ENCODE measurements around the gene TMEM182.

Gene TMEM182

DNA sequence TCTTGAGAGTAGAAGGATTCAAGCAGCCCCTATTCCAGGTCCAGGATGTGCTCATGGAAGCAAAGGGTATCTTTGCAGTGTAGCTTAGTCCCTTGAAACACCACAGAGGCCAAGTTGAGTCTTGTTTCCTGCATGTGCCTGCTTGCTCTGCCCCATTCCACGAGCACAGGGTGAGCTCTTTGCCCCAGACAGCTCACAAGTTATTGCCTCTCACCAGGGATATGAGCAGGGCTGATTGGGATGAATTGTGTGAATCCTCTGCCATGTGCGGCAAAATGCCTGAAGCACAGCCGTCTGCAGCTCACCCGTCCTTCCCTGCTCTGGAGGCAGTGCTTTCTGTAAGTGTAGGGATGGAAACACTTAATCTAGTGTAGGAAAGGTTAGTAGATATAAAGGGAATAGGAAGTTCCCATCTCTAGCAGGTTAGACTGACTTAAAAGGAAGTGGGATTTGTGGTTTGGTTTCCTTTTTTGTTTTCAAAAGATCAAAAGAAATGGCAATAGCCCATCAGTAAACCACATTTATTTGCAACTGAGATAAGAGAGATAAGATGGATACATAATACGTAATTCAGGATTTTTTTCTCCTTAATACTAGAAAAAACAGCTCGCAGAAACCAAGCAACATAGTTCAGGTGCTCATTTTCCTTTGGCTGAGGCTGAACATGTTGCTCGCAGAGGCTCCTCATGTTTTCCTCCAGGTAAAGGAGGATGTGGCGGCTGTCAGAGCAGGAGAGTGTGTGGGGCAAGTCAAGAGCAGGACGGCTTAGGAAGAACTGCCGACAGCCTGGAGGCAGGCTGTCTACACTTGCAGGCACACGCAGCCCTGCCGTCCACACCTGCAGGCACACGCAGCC, 41.4 kb downstream of the TMEM182 start:
- no peak for DNase-seq

DNA sequence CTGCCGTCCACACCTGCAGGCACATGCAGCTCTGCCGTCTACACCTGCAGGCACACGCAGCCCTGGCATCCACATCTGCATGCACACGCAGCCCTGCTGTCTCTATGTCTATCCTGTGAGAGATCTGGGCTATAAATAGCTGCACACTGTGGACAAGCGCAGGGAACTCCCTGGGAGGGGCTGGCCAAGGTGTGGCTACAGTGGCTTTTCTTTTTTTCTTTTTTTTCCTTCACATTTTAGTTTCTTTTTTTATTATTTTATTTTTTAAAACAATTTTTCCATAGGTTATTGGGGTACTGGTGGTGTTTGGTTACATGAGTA, 42.0 kb downstream of the TMEM182 start:
- DNase-seq, result no peak

- peak; percentile 79 for DNase-seq
Observed at GRCh38 chr2:102806250-102806837, 44.5 kb downstream of the TMEM182 start.

DNA sequence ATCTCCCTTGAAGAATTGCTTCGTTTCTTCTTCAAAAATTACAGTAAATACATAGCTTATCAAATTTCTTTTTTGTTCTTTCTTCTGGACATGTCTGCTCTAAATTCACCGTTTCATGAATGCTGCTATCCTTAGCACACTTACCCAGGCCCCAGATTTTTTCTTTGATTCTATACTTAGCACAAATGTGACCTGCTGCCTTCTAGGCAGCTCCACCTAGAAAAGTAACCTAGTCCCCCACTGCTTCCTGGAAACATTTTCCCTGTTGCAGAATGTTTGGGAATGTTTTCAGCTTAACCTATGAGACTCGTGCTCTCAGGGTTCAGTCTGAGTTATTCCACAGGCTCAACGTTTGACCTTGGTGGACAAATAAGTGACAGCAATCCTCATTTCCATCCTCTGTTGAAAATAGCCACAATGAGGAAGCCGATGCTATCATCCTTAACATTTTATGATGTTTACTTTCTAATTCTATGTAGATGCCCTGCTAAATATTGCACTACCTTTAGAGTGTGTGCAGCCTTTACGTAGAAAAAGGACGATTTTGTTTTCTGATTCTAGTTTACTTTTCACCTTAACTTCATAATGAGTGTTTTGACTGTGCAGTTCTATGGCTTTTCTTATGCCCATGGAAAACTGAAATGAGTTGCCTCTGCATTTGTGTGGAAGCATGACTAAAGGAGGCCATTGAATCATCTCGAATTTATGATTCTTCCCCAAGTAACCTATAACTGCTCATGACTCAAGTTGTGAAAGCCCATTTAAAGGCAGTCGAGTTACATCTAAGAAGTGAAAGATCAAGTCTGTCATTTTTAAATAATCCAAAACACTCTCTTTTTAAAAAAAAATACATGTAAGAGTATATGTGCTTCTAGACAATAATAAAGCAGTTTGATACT, 47.7 kb downstream of the TMEM182 start:
- no peak for DNase-seq

GRCh38 chr2:102815285-102815684, 53.5 kb downstream of the TMEM182 start:
- no peak for DNase-seq

DNA sequence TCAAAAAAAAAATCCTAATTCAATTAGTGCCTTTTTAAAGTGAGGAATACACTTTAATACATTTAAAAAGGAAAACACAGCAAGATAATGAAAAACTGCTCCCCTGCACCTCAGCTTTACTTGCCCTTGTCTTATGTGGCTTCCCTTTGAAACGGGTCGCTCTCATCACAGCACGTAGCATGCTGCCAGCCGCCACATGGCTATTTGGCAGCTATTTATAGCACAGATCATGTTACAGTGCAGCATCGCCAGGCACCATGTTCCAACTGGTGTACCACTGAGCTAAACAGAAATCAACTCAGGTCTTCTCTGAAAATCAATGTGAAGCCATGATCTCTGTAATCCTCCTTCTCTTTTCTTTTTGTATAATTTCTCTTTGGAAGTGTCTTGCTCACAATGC, 65.1 kb downstream of the TMEM182 start:
- DNase-seq, result peak; percentile 76

GRCh38 chr2:102832789-102833188, 71.0 kb downstream of the TMEM182 start:
- no peak for DNase-seq

GRCh38 chr2:102834523-102835273, 72.9 kb downstream of the TMEM182 start:
- DNase-seq, result no peak

DNA sequence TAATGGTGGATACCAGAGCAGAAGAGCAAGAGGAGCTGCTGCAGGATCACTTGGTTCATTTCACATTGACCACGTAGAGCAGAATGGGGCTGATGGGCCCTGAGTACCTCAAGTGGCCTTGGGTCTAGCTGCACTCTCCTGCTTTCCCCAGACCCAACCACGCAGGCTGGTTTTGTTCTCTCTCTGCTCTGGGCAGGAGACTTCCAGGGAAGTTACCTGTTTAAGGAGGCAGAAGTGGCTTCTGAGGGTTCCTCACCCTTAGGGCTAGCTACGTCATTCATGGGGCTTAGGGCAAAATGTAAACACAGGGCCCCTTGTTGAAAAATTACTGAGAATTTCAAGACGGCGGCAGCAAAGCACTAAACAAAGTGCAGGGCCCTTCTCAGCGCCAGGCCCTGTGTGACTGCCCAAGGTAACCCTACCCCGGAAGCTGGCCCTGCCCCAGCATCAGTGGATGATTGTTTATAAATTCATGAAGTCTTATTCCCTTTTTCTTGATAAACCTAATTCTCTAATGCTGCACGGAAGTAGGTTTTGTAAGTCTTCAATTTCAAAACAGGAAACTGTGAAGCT, 75.9 kb downstream of the TMEM182 start:
- no peak for DNase-seq

DNA sequence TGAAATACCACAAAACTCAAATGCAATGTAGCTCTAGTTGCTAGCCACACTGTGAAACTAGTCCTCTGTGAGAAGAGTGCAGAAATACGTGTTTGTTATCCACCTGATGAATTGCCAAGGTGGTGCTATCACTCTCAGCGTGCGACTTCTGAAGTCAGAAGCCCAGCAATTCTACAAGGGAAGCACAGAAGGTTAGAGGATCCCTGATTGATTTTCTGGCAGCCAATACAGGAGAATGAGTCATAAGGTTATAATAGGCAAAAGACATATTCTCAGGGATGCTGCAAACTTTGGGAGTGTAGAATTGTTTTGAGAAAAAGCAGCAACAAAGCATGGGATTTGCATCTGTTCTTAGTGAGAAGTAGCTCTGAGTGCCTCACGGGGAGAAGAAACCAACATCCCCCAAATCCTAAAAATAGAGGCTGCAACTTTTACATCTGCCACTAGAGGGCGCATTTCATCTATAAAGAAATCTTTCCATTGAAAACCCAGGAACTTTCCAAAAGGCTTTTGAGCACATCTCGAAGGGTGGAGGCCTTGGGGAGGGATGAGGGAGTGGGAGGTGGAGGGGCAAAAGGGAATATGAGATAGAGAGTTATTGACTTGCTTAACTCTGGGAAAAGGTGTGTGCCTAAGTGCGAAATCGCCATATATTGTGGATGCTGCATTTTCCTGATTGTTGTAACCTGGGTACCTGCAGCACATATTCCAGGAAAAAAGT, 78.0 kb downstream of the TMEM182 start:
- peak; percentile 40 for DNase-seq

GRCh38 chr2:102841107-102841840, 79.4 kb downstream of the TMEM182 start:
- peak; percentile 56 for DNase-seq

DNA sequence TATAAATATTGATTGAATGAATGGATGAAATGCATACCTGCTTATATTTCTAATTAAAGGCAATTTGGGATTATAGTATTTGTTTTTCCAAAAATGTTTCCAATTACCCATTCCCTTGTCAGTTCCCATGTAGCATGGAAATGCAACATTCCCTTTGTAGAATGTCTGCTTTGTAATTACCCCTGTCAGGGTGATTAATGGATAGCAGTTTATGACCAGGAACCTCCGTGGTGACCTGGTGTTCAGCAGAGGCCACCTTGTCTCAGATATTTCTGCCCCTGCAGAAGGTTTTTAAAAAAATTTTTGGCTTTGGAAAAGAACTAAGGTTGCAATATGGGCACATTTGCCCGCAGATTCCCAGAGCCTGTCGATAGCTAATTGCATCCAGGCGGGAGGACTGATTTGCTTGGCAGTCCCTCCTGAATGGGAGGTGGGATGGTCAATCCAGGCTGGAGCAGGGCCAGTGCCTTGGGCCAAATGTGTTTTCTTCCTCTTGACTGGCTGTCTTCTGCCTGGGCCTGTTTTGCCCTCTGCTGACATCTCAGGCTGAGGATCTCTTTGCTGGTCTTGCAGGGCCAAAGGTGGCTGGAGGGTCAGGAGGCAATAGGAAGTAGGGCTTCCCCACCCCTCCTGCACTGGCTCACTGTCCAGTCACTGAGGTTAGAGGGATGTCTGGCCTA, 82.1 kb downstream of the TMEM182 start:
- DNase-seq, result peak; percentile 20

- DNase-seq, result no peak
Observed at GRCh38 chr2:102844911-102845310, 83.1 kb downstream of the TMEM182 start.

DNA sequence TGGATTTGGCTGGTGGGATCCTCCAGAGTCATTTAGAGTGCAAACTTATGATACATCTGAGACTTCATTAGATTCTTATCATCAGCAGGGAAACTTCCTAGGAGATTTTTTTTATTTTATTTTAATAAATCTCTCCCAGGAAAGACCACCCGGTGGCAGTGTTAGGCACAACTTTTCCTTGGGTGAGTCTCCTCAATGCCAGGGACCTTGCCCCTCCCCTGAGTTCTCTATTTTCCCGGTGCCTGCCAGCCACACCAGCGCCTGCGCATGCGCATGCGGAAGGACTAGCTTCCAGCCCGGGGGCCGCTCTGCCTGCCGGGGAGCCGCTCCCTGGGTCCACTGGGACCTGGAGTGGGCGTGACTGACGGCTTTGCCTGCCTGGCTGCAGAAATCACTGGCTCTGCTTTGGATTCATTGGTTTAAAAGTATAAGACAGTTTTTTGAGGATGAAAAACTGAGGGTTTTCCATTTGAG, 86.6 kb downstream of the TMEM182 start:
- DNase-seq, result peak; percentile 90

DNA sequence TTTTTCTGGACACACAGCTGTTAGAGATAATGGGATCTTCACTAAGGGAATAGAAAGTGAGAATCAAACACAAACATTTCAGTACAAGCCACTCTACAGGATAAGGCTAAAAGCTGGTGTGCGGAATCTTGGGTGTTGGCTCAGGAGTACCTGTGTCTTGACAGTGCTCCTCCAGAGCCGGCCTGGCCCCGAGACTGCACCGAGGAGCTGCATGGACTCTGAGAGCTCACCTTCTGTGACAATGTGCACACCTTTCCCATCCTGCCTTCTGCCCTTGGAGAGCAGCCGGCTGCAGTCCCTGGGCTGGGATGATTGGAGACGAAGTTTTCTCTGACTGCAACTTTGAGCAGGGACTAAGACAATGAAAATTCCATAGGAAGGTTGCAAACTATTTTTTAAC, 89.1 kb downstream of the TMEM182 start:
- DNase-seq, result no peak

GRCh38 chr2:102852867-102853266, 91.0 kb downstream of the TMEM182 start:
- no peak for DNase-seq
